ENCODE results near the gene HOXB5.

The HOXB5 gene

GRCh38 chr17:48578616-48579470 is 14.7 kb downstream of the HOXB5 start:
- Histone ChIP-seq H3K4me3 (ENCODE audit: low read depth in 1 of 2, low read length in 2 of 2) (peak overlapping the region; percentile 57 to 59), H3K36me3 (ENCODE audit: control insufficient read depth in 1 of 2, insufficient read depth in 2 of 2, low read length in 2 of 2) (no peaks in the 10 kb centered on the region), H3K4me1 (ENCODE audit: control insufficient read depth in 1 of 2, insufficient read depth in 2 of 2, low read length in 2 of 2) (peaks cover 0 to 11% of the 10 kb centered on the region in 2 donors), H3K9ac (ENCODE audit: low read depth in 1 of 2, low read length in 2 of 2) (peak overlapping the region; percentile 37 to 69), H3K9me3 (ENCODE audit: control insufficient read depth in 1 of 2, low read length in 2 of 2) (no peaks in the 10 kb centered on the region), H3K27ac (ENCODE audit: low read depth, low read length) (peak overlapping the region; percentile 77), H3K27me3 (ENCODE audit: control insufficient read depth in 1 of 2, insufficient read depth in 2 of 2, low read length in 2 of 2) (peaks cover 57 to 87% of the 10 kb centered on the region in 2 donors)

- Histone ChIP-seq H3K4me3 (ENCODE audit: low read depth in 1 of 2, low read length in 2 of 2) (peak within 1 kb of the TSS; percentile 57 to 59), H3K4me1 (ENCODE audit: control insufficient read depth in 1 of 2, insufficient read depth in 2 of 2, low read length in 2 of 2) (peaks cover 0 to 5% of the 10 kb centered on the region in 2 donors), H3K9ac (ENCODE audit: low read depth in 1 of 2, low read length in 2 of 2) (peak within 1 kb of the TSS; percentile 46 to 69), H3K36me3 (ENCODE audit: control insufficient read depth in 1 of 2, insufficient read depth in 2 of 2, low read length in 2 of 2) (no peaks in the 10 kb centered on the region), H3K27me3 (ENCODE audit: control insufficient read depth in 1 of 2, insufficient read depth in 2 of 2, low read length in 2 of 2) (peaks cover 58 to 87% of the 10 kb centered on the region in 2 donors), H3K9me3 (ENCODE audit: control insufficient read depth in 1 of 2, low read length in 2 of 2) (no peaks in the 10 kb centered on the region), H3K27ac (ENCODE audit: low read depth, low read length) (peak within 1 kb of the TSS; percentile 77)
These were observed 15.5 kb downstream of the HOXB5 start, which contains the start of gene HOXB4 for GRCh38 chr17:48577946-48578615. HOXB4 (minus strand) TSS chr17:48578350; CDS start chr17:48578319, 31 bp downstream.

DNA sequence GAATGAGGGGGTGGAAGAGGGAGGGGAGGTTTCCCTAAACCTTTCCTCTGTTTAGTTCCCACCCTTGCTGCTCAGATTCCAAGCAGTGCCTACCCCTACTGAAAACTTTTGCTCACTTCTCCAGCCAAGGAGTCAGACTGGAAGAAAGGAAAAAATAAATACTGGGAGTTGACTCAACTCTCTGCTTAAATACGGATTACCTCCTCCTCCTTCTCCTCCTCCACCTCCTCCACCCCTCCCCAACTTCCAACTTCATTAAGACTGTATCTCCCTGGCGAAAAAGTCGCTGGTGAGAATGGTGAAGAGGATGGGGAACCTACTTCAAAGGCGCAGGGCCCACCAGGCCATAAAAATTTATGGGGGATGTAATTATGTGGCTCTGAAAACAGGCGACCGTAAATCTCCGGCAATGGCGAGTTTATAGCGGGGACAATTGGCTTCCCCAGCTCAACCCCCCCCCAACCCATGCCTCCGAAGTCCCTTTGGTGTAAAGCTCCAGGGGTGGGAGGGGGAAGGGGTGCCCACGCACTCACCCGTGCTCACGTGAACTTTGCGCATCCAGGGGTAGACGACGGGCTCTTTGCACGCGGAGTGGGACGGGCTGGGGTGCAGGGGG is 16.1 kb downstream of the HOXB5 start:
- Histone ChIP-seq H3K36me3 (ENCODE audit: control insufficient read depth in 1 of 2, insufficient read depth in 2 of 2, low read length in 2 of 2) (no peaks in the 10 kb centered on the region), H3K9ac (ENCODE audit: low read depth in 1 of 2, low read length in 2 of 2) (peak overlapping the region; percentile 46 to 54), H3K4me1 (ENCODE audit: control insufficient read depth in 1 of 2, insufficient read depth in 2 of 2, low read length in 2 of 2) (peaks cover 0 to 5% of the 10 kb centered on the region in 2 donors), H3K27ac (ENCODE audit: low read depth, low read length) (peak overlapping the region; percentile 57), H3K9me3 (ENCODE audit: control insufficient read depth in 1 of 2, low read length in 2 of 2) (no peaks in the 10 kb centered on the region), H3K27me3 (ENCODE audit: control insufficient read depth in 1 of 2, insufficient read depth in 2 of 2, low read length in 2 of 2) (peaks cover 58 to 87% of the 10 kb centered on the region in 2 donors), H3K4me3 (ENCODE audit: low read depth in 1 of 2, low read length in 2 of 2) (peak overlapping the region; percentile 52 to 57)

- Histone ChIP-seq H3K9ac (ENCODE audit: low read depth in 1 of 2, low read length in 2 of 2) (peak overlapping the region; percentile 46 to 54), H3K36me3 (ENCODE audit: control insufficient read depth in 1 of 2, insufficient read depth in 2 of 2, low read length in 2 of 2) (no peaks in the 10 kb centered on the region), H3K4me3 (ENCODE audit: low read depth in 1 of 2, low read length in 2 of 2) (peak overlapping the region; percentile 52 to 57), H3K27me3 (ENCODE audit: control insufficient read depth in 1 of 2, insufficient read depth in 2 of 2, low read length in 2 of 2) (peaks cover 62 to 87% of the 10 kb centered on the region in 2 donors), H3K9me3 (ENCODE audit: control insufficient read depth in 1 of 2, low read length in 2 of 2) (no peaks in the 10 kb centered on the region), H3K27ac (ENCODE audit: low read depth, low read length) (peak overlapping the region; percentile 81), H3K4me1 (ENCODE audit: control insufficient read depth in 1 of 2, insufficient read depth in 2 of 2, low read length in 2 of 2) (peaks cover 0 to 5% of the 10 kb centered on the region in 2 donors)
These were observed 16.9 kb downstream of the HOXB5 start for GRCh38 chr17:48576479-48577309.

- H3K27ac ChIP-seq (ENCODE audit: low read depth, low read length): peak overlapping the region; percentile 81
- H3K27me3 ChIP-seq (ENCODE audit: control insufficient read depth in 1 of 2, insufficient read depth in 2 of 2, low read length in 2 of 2): peaks cover 62 to 87% of the 10 kb centered on the region in 2 donors
- no peaks in the 10 kb centered on the region for H3K36me3 ChIP-seq (ENCODE audit: control insufficient read depth in 1 of 2, insufficient read depth in 2 of 2, low read length in 2 of 2)
- no peaks in the 10 kb centered on the region for H3K9me3 ChIP-seq (ENCODE audit: control insufficient read depth in 1 of 2, low read length in 2 of 2)
- peak overlapping the region; percentile 3 to 9 for H3K9ac ChIP-seq (ENCODE audit: low read depth in 1 of 2, low read length in 2 of 2)
- peak overlapping the region in 1 of 2 donors; percentile 9 for H3K4me3 ChIP-seq (ENCODE audit: low read depth in 1 of 2, low read length in 2 of 2)
- H3K4me1 ChIP-seq (ENCODE audit: control insufficient read depth in 1 of 2, insufficient read depth in 2 of 2, low read length in 2 of 2): peaks cover 0 to 5% of the 10 kb centered on the region in 2 donors
These were observed 17.7 kb downstream of the HOXB5 start for GRCh38 chr17:48575673-48576478.

DNA sequence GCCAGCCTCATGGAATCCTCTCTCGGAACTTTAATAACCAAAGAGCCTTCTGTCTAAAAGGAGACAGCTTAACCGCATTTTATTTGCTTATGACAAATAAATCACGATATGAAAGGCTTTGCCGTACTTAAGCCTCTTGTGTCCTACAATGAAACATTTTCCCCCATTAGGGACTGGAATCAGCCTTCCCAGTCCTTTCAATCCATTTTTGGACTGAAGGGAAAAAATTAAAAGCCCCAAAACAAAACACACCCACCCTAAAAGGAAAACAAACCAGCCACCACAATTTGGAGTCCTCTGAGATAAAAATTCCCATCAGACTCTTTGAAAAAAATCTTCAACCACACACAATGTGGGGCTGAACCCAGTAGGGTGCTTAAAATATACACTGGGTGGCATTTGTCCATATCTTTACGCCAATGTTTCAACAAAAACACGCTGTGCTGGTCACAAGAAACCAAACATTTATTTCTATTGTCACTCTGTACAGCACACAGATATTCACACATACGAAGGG is 18.5 kb downstream of the HOXB5 start:
- Histone ChIP-seq H3K36me3 (ENCODE audit: control insufficient read depth in 1 of 2, insufficient read depth in 2 of 2, low read length in 2 of 2) (no peaks in the 10 kb centered on the region), H3K4me1 (ENCODE audit: control insufficient read depth in 1 of 2, insufficient read depth in 2 of 2, low read length in 2 of 2) (peaks cover 0 to 5% of the 10 kb centered on the region in 2 donors), H3K27me3 (ENCODE audit: control insufficient read depth in 1 of 2, insufficient read depth in 2 of 2, low read length in 2 of 2) (peaks cover 62 to 87% of the 10 kb centered on the region in 2 donors), H3K9me3 (ENCODE audit: control insufficient read depth in 1 of 2, low read length in 2 of 2) (no peaks in the 10 kb centered on the region), H3K9ac (ENCODE audit: low read depth in 1 of 2, low read length in 2 of 2) (no peak overlapping the region), H3K4me3 (ENCODE audit: low read depth in 1 of 2, low read length in 2 of 2) (no peak overlapping the region), H3K27ac (ENCODE audit: low read depth, low read length) (peak overlapping the region; percentile 30)

DNA sequence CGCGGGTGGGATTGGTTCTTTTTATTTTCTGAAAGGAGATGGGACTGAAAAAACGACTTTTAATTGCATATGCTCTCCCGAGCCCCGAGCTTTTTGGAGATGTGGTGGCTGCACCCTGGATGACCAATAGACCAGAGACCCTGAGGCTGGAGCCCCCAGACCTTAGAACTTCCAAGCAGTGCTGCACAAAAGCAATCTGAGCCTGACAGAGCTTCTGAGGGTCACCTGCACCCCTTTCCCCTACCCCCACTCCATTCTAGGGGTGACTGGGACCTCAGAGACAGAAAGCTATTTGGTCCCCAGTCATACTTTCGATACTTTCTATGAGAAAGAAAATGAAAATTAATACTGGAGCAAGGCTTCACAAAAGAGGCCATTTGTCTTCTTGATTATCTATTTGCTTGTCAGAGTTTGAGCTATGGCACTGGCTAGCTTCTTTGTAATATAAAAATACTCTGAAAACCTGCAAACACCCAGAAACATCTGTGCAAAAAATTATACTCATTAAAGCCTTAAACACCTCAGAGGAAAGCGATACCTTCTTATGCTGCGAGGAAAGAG is 19.0 kb downstream of the HOXB5 start:
- no peaks in the 10 kb centered on the region for H3K36me3 ChIP-seq (ENCODE audit: control insufficient read depth in 1 of 2, insufficient read depth in 2 of 2, low read length in 2 of 2)
- H3K4me3 ChIP-seq (ENCODE audit: low read depth in 1 of 2, low read length in 2 of 2): peak overlapping the region in 1 of 2 donors; percentile 23
- H3K4me1 ChIP-seq (ENCODE audit: control insufficient read depth in 1 of 2, insufficient read depth in 2 of 2, low read length in 2 of 2): peaks cover 4 to 5% of the 10 kb centered on the region in 2 donors
- H3K27me3 ChIP-seq (ENCODE audit: control insufficient read depth in 1 of 2, insufficient read depth in 2 of 2, low read length in 2 of 2): peaks cover 64 to 89% of the 10 kb centered on the region in 2 donors
- H3K9ac ChIP-seq (ENCODE audit: low read depth in 1 of 2, low read length in 2 of 2): no peak overlapping the region
- H3K27ac ChIP-seq (ENCODE audit: low read depth, low read length): no peak overlapping the region
- H3K9me3 ChIP-seq (ENCODE audit: control insufficient read depth in 1 of 2, low read length in 2 of 2): no peaks in the 10 kb centered on the region

DNA sequence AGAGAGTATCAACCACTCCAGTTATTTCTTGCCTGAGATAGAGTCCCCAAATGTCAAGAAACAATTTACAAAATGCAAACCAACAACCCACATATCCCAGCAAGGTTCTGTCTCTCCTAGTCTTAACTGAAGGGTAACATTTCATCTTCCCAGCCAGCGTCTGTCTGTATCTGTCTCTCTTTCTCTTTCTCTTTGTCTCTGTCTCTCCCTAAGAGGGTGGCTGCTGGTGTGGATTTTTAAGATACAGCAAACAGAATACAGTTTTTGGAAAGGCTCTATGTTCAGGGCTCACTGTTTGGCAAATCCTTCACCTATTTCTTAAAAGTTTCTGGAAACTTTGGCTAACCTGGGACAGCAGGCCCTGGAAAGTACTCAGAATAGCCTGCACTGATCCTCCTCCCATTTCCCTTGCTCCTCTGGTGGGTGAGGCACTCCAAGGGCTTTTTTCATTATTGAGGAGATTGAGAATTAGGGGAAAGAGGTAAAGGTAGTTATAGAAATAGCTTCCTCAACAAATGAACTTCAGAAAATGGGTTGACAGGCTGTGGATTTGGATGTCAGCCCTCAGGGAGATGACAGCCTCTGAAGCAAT is 21.7 kb downstream of the HOXB5 start:
- peak overlapping the region; percentile 4 to 53 for H3K4me3 ChIP-seq (ENCODE audit: low read depth in 1 of 2, low read length in 2 of 2)
- H3K27ac ChIP-seq (ENCODE audit: low read depth, low read length): peak overlapping the region; percentile 70
- H3K9ac ChIP-seq (ENCODE audit: low read depth in 1 of 2, low read length in 2 of 2): peak overlapping the region; percentile 53 to 54
- peaks cover 4 to 11% of the 10 kb centered on the region in 2 donors for H3K4me1 ChIP-seq (ENCODE audit: control insufficient read depth in 1 of 2, insufficient read depth in 2 of 2, low read length in 2 of 2)
- H3K36me3 ChIP-seq (ENCODE audit: control insufficient read depth in 1 of 2, insufficient read depth in 2 of 2, low read length in 2 of 2): no peaks in the 10 kb centered on the region
- H3K27me3 ChIP-seq (ENCODE audit: control insufficient read depth in 1 of 2, insufficient read depth in 2 of 2, low read length in 2 of 2): peaks cover 72 to 93% of the 10 kb centered on the region in 2 donors
- no peaks in the 10 kb centered on the region for H3K9me3 ChIP-seq (ENCODE audit: control insufficient read depth in 1 of 2, low read length in 2 of 2)

Measured in duodenal mucosa (tissue), 2 donors.